Measurements from ENCODE around the gene RER1.

DNA sequence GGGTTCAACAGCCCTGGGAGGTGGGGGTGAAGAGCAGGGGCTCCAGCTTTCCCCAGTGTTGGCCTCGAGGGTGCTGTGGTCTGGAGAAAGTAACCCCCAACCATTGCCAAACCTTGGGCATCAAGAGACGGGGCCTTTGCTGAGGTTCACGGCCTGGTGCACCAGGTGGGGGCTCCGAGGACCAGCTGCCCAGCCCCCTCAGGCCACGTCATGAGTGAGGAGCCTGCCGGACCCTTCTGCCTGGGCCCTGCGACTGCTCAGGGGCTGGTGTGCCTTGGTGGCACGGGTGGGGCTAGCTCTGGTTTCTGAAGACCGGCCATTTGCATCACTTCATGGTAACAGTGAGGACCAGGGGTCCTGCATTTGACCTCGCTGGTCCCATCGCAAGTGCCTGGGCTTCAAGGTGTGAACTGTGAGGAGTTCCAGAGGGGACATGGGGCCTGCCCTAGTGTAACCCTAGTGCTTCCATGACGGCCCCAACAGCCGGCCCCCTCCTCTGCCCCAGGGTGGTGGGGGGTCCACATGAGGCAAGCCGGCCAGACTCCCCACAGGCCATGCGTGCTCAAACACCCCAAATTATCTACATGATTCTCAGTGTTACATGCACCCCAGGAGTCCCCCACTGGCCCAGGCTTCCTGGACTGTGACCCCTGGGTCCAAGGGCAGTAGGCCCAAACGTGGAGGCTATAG lies 13.7 kb upstream of the RER1 start:
- TF ChIP-seq, protein P1, sequence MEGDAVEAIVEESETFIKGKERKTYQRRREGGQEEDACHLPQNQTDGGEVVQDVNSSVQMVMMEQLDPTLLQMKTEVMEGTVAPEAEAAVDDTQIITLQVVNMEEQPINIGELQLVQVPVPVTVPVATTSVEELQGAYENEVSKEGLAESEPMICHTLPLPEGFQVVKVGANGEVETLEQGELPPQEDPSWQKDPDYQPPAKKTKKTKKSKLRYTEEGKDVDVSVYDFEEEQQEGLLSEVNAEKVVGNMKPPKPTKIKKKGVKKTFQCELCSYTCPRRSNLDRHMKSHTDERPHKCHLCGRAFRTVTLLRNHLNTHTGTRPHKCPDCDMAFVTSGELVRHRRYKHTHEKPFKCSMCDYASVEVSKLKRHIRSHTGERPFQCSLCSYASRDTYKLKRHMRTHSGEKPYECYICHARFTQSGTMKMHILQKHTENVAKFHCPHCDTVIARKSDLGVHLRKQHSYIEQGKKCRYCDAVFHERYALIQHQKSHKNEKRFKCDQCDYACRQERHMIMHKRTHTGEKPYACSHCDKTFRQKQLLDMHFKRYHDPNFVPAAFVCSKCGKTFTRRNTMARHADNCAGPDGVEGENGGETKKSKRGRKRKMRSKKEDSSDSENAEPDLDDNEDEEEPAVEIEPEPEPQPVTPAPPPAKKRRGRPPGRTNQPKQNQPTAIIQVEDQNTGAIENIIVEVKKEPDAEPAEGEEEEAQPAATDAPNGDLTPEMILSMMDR (IDR thresholded peaks at IDR 0.05; ENCODE audit: insufficient read depth, low read depth, low read length), result no peak
- no peak for TF ChIP-seq EZH2 (IDR thresholded peaks at IDR 0.05; ENCODE audit: insufficient read depth, low read length)
